HepG2 (cell line): ENCODE measurements around the gene SEMA3G. TPM values are rescaled to one million over a fixed set of nuclear protein-coding genes. Genes with fewer than 3 reads are reported as not detected.

ENCODE experiments used
- ATAC-seq: fragments of 200-7000 bp; cut with Tn5 transposase; 3 replicates; pipeline ENCODE4 v1.9.1; 2020; ENCODE audit warnings: mild to moderate bottlenecking, moderate library complexity
- BruUV-seq: library from RNA; stranded (reverse); fragments of 400-500 nt; replicated peaks from 2 replicates; lab custom pipeline; 2021; lab: Mats Ljungman, UMichigan
- CTCF ChIA-PET: fragments of 300-600 bp; formaldehyde crosslinking; extraction: SDS; loops from one replicate; lab custom pipeline; 2021; ENCODE audit warnings: low total read pairs, inconsistent platforms, low intra/inter-chr PET ratio; lab: Yijun Ruan, JAX
- POLR2A ChIA-PET: fragments of 350-600 bp; sonication (Branson Sonifier 250); formaldehyde crosslinking; loops from one replicate; lab custom pipeline; 2020; ENCODE audit warnings: antibody characterized with exemption, inconsistent platforms; lab: Yijun Ruan, JAX
- DNase-seq: peaks from one replicate; pipeline ENCODE4 v3.0.0-alpha.2; 2015; ENCODE audit warnings: low spot score
- FAIRE-seq: peaks from 3 replicates; lab custom pipeline; 2011; peaks lifted over from hg19 to GRCh38; lab: Jason Lieb, UNC
- H2AFZ ChIP-seq: one replicate; pipeline ENCODE4 v1.6.1; 2011; ENCODE audit warnings: low read length, inconsistent platforms
- H3K27ac ChIP-seq: fragments of 300-600 bp; 3 replicates; pipeline ENCODE4 v1.8.0; 2011; ENCODE audit warnings: mixed run types, mild to moderate bottlenecking, mixed read lengths, low read length, inconsistent platforms; ENCODE audit not compliant: insufficient read depth; ENCODE audit errors: extremely low read length
- H3K27me3 ChIP-seq, 2 experiments: fragments of 200-600 bp in 1 of 2; 2 replicates in 1 of 2; 3 replicates in 1 of 2; pipeline versions ENCODE4 v1.6.0 to v1.8.0; 2011; ENCODE audit warnings: low read length in 2 of 2, mild to moderate bottlenecking in 2 of 2, moderate library complexity in 2 of 2, inconsistent platforms in 1 of 2; ENCODE audit not compliant: insufficient read depth in 2 of 2, control insufficient read depth in 1 of 2
- H3K36me3 ChIP-seq, 2 experiments: fragments of 200-600 bp in 1 of 2; replicated peaks in 1 of 2; 2 replicates in 1 of 2; 3 replicates in 1 of 2; pipeline versions ENCODE4 v1.5.1 to v1.8.0; 2011; ENCODE audit warnings: low read length in 2 of 2, inconsistent platforms in 1 of 2; ENCODE audit not compliant: insufficient read depth in 2 of 2, control insufficient read depth in 1 of 2
- H3K4me1 ChIP-seq: 2 replicates; pipeline ENCODE4 v1.5.1; 2012; ENCODE audit warnings: low read length, inconsistent platforms; ENCODE audit not compliant: insufficient read depth
- H3K4me2 ChIP-seq: 2 replicates; pipeline ENCODE4 v1.6.0; 2011; ENCODE audit warnings: low read depth, low read length, inconsistent platforms
- H3K4me3 ChIP-seq, 3 experiments: fragments of 200-600 bp in 1 of 3; sonication (generic), shearing (Covaris generic) in 1 of 3; replicated peaks in 1 of 3; 2 replicates each; pipeline ENCODE4 v1.5.1; 2011 to 2016; ENCODE audit warnings: low read length in 3 of 3, inconsistent platforms in 2 of 3, low read depth in 2 of 3, mild to moderate bottlenecking in 2 of 3, control low read depth in 1 of 3, mixed read lengths in 1 of 3; ENCODE audit not compliant: insufficient read depth in 1 of 3
- H3K79me2 ChIP-seq: one replicate; pipeline ENCODE4 v1.6.1; 2011; ENCODE audit warnings: low read length, inconsistent platforms; ENCODE audit not compliant: insufficient read depth
- H3K9ac ChIP-seq: 2 replicates; pipeline ENCODE4 v1.6.0; 2011; ENCODE audit warnings: mild to moderate bottlenecking, low read depth, low read length, inconsistent platforms; ENCODE audit not compliant: insufficient read depth
- H3K9me3 ChIP-seq: 2 replicates; pipeline ENCODE4 v1.5.1; 2012; ENCODE audit warnings: mild to moderate bottlenecking, low read length
- H4K20me1 ChIP-seq: 2 replicates; pipeline ENCODE4 v1.6.0; 2011; ENCODE audit warnings: inconsistent platforms, mild to moderate bottlenecking, low read length, moderate library complexity; ENCODE audit not compliant: insufficient read depth
- AHR ChIP-seq: IDR thresholded peaks from 2 replicates; pipeline ENCODE4 v1.6.1; 2018; ENCODE audit warnings: missing genetic modification reagents, missing compliant biosample characterization
- CREM ChIP-seq, 2 experiments: sonication (generic) in 1 of 2; formaldehyde crosslinking in 1 of 2; IDR thresholded peaks; 2 replicates each; pipeline versions ENCODE4 v1.4.0 to v1.6.1; 2016 to 2020; ENCODE audit warnings: antibody characterized with exemption in 1 of 2, mild to moderate bottlenecking in 1 of 2, missing genetic modification reagents in 1 of 2
- ERF ChIP-seq: IDR thresholded peaks from 2 replicates; pipeline ENCODE4 v1.6.1; 2018; ENCODE audit warnings: missing biosample characterization, missing genetic modification reagents
- FOXM1 ChIP-seq: sonication (generic); formaldehyde crosslinking; IDR thresholded peaks from 2 replicates; pipeline ENCODE4 v1.5.0; 2020; ENCODE audit warnings: missing genetic modification reagents
- KAT8 ChIP-seq: IDR thresholded peaks from 2 replicates; pipeline ENCODE4 v1.6.1; 2016; ENCODE audit warnings: missing genetic modification reagents, missing compliant biosample characterization
- KDM5A ChIP-seq: fragments of 200-600 bp; sonication (generic); IDR thresholded peaks from 2 replicates; pipeline ENCODE4 v1.7.0; 2018; ENCODE audit warnings: antibody characterized with exemption, mild to moderate bottlenecking, low read length, borderline replicate concordance
- MYNN ChIP-seq: sonication (generic); formaldehyde crosslinking; IDR thresholded peaks from 2 replicates; pipeline ENCODE4 v1.4.0; 2020; ENCODE audit warnings: mild to moderate bottlenecking, low read depth, missing genetic modification reagents
- NFE2L2 ChIP-seq: fragments of 150-350 bp; IDR thresholded peaks from 2 replicates; pipeline ENCODE4 v1.6.1; 2014; ENCODE audit warnings: low read length
- NKX3-1 ChIP-seq: sonication (generic); formaldehyde crosslinking; IDR thresholded peaks from 2 replicates; pipeline ENCODE4 v1.5.0; 2020; ENCODE audit warnings: missing genetic modification reagents
- TBL1XR1 ChIP-seq: fragments of 150-350 bp; IDR thresholded peaks from 2 replicates; pipeline ENCODE4 v1.6.1; 2014; ENCODE audit warnings: borderline replicate concordance, low read length; ENCODE audit not compliant: partially characterized antibody
- ZEB1 ChIP-seq: IDR thresholded peaks from 2 replicates; pipeline ENCODE4 v1.6.1; 2012; ENCODE audit warnings: mild to moderate bottlenecking, low read depth, inconsistent platforms; ENCODE audit not compliant: insufficient replicate concordance
- WGBS: methylation state at CpG from one replicate; pipeline ENCODE4 v1.1.6; 2017; ENCODE audit warnings: low lambda C conversion rate; 5-methylcytosine and 5-hydroxymethylcytosine counted together
- in situ Hi-C: cut with HindIII; loops from 2 replicates; pipeline ENCODE4 v1.10.0; 2017; ENCODE audit warnings: low pct_unique_long_range_greater_than_20kb; ENCODE audit not compliant: extremely low pct_ligation_motif_present
- intact Hi-C: fragments of 100-400 bp; cut with micrococcal nuclease; formaldehyde crosslinking; loops from one replicate; pipeline ENCODE4 v1.10.0; 2022; ENCODE audit not compliant: unreplicated experiment
- polyA plus RNA-seq, 8 experiments: library from polyadenylated mRNA; depleted of rRNA in 3 of 8; stranded (reverse) in 7 of 8; unstranded in 1 of 8; fragments of >200 nt; fragmentation: Illumina TruSeq in 4 of 8; extraction: Trizol in 4 of 8; gene quantifications; 2 replicates each; pipeline versions ENCODE4 v1.2.1 to v1.2.3, GENCODE V29; 2011 to 2016; ENCODE audit warnings: low read depth in 4 of 8, missing spikeins in 1 of 8, mixed read lengths in 1 of 8; ENCODE audit not compliant: insufficient read depth in 1 of 8
- total RNA-seq, 5 experiments: library from RNA; depleted of rRNA; stranded (reverse); fragments of >200 nt; fragmentation: Illumina TruSeq; extraction: Trizol; gene quantifications; 2 replicates each; pipeline ENCODE4 v1.2.3, GENCODE V29; 2016; ENCODE audit warnings: low read depth in 1 of 5
- TF ChIP-seq, protein P1 (sequence below): sonication (generic); formaldehyde crosslinking; IDR thresholded peaks from 2 replicates; pipeline ENCODE4 v1.8.1; 2023; ENCODE audit warnings: mild to moderate bottlenecking, missing genetic modification reagents
- TF ChIP-seq, protein P2 (sequence below): IDR thresholded peaks from 2 replicates; pipeline ENCODE4 v1.6.1; 2016
- TF ChIP-seq, protein P3 (sequence below): sonication (generic); formaldehyde crosslinking; IDR thresholded peaks from 2 replicates; pipeline ENCODE4 v1.4.0; 2020; ENCODE audit warnings: mild to moderate bottlenecking, missing genetic modification reagents, borderline replicate concordance

Gene SEMA3G
- total and polyA plus RNA-seq, 2 of the 13 experiments (the other 11 are each of a cell fraction or from before 2014, with no cell fraction given): 6.1 to 8.3 TPM

DNA sequence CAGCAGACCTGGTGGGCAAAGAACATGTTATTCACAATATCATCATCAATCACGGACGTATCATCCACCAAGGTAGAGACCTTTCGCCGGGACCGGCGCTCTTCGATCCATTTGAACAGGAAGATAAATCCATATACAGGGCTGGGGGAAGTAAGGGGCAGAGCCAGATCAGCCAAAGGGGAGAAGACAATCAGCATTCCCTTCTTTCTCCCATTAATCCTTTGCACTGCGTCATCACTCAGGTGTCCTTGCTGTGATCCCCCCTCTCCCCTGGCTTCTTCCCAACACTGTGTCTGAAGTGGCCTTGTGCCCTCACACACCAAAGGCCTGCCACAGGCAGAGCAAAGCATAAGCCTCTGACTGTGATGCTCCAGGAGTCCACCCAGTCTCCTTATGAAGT is 36.4 kb downstream of the SEMA3G start:
- Histone ChIP-seq H2AFZ (no peak overlapping the region), H3K4me3 (peak overlapping the region in 2 of 3 experiments; percentile 93 to 94; a peak in 2 of 6 replicates), H3K27me3 (peaks cover 0 to 8% of the 10 kb centered on the region in 2 experiments; a peak in 1 of 5 replicates), H3K79me2 (peaks cover 26% of the 10 kb centered on the region), H3K36me3 (peaks cover 27 to 48% of the 10 kb centered on the region in 2 experiments), H3K4me1 (peaks cover 32% of the 10 kb centered on the region), H3K4me2 (peak overlapping the region; percentile 95), H3K9me3 (no peaks in the 10 kb centered on the region), H3K27ac (no peak overlapping the region), H4K20me1 (no peaks in the 10 kb centered on the region), H3K9ac (peak overlapping the region; percentile 96)
- CTCF ChIA-PET: no interaction called here
- in situ Hi-C loops: no loop called here
- intact Hi-C loops: no loop called here
- DNase-seq: no peak
- TF ChIP-seq, protein P1, sequence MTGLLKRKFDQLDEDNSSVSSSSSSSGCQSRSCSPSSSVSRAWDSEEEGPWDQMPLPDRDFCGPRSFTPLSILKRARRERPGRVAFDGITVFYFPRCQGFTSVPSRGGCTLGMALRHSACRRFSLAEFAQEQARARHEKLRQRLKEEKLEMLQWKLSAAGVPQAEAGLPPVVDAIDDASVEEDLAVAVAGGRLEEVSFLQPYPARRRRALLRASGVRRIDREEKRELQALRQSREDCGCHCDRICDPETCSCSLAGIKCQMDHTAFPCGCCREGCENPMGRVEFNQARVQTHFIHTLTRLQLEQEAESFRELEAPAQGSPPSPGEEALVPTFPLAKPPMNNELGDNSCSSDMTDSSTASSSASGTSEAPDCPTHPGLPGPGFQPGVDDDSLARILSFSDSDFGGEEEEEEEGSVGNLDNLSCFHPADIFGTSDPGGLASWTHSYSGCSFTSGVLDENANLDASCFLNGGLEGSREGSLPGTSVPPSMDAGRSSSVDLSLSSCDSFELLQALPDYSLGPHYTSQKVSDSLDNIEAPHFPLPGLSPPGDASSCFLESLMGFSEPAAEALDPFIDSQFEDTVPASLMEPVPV: no peak
- TF ChIP-seq, protein P2, sequence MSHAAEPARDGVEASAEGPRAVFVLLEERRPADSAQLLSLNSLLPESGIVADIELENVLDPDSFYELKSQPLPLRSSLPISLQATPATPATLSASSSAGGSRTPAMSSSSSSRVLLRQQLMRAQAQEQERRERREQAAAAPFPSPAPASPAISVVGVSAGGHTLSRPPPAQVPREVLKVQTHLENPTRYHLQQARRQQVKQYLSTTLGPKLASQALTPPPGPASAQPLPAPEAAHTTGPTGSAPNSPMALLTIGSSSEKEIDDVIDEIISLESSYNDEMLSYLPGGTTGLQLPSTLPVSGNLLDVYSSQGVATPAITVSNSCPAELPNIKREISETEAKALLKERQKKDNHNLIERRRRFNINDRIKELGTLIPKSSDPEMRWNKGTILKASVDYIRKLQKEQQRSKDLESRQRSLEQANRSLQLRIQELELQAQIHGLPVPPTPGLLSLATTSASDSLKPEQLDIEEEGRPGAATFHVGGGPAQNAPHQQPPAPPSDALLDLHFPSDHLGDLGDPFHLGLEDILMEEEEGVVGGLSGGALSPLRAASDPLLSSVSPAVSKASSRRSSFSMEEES (CRISPR knock-in tag): no peak
- POLR2A ChIA-PET: no interaction called here
- WGBS: 96% methylated on average over 8 of the region's 8 CpGs
- no peak for ATAC-seq
- no TSS peak for BruUV-seq
- no peak for FAIRE-seq

DNA sequence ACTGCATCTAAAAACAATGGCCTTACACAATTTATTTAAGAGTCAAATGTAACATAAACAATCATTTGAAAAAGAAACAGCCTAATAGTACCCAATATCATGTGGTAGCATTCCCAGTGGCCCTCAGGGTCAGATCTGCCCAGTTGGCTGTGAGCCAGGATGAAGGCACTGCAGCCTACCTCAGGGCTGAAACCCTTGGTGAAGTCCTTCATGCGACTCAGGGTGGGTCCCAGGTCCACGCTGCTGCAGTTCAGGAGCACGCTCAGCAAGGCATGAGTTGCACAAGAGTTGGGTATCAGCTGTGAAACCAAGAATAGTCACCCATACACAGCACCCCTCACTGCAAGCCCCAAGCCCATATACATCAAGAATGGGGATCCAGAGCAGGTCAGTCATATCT is 37.1 kb downstream of the SEMA3G start:
- intact Hi-C loops: no loop called here
- BruUV-seq: no TSS peak
- peaks cover 0 to 8% of the 10 kb centered on the region in 2 experiments; a peak in 1 of 5 replicates for H3K27me3 ChIP-seq
- no peak for TF ChIP-seq NFE2L2
- no peak for TF ChIP-seq NKX3-1 (CRISPR knock-in tag)
- no peak for TF ChIP-seq KDM5A
- TF ChIP-seq ERF: no peak
- no peak for TF ChIP-seq MYNN (CRISPR knock-in tag)
- TF ChIP-seq, protein P3, sequence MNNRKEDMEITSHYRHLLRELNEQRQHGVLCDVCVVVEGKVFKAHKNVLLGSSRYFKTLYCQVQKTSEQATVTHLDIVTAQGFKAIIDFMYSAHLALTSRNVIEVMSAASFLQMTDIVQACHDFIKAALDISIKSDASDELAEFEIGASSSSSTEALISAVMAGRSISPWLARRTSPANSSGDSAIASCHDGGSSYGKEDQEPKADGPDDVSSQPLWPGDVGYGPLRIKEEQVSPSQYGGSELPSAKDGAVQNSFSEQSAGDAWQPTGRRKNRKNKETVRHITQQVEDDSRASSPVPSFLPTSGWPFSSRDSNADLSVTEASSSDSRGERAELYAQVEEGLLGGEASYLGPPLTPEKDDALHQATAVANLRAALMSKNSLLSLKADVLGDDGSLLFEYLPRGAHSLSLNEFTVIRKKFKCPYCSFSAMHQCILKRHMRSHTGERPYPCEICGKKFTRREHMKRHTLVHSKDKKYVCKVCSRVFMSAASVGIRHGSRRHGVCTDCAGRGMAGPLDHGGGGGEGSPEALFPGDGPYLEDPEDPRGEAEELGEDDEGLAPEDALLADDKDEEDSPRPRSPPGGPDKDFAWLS (CRISPR knock-in tag): no peak
- TF ChIP-seq ZEB1: no peak
- TF ChIP-seq CREM (IDR thresholded peaks at IDR 0.05): no peak
- no peak for TF ChIP-seq CREM (CRISPR knock-in tag; IDR thresholded peaks at IDR 0.05)
- TF ChIP-seq AHR (CRISPR knock-in tag): no peak
- TF ChIP-seq TBL1XR1: no peak
- no peak for TF ChIP-seq FOXM1
- TF ChIP-seq KAT8 (CRISPR knock-in tag): no peak

More for the DNA sequence above, 37.1 kb downstream of the SEMA3G start:
- CTCF ChIA-PET: no interaction called here
- POLR2A ChIA-PET: no interaction called here
- WGBS: no CpG with 5 or more reads among the region's 3 CpGs
- Histone ChIP-seq H3K36me3 (peaks cover 27 to 55% of the 10 kb centered on the region in 2 experiments), H3K4me3 (no peak overlapping the region), H3K9ac (no peak overlapping the region), H4K20me1 (no peaks in the 10 kb centered on the region), H3K27ac (no peak overlapping the region), H3K4me2 (no peak overlapping the region), H3K79me2 (peaks cover 26% of the 10 kb centered on the region), H3K9me3 (no peaks in the 10 kb centered on the region), H3K4me1 (peaks cover 30% of the 10 kb centered on the region), H2AFZ (no peak overlapping the region)
- in situ Hi-C loops: no loop called here
- FAIRE-seq (no peak), ATAC-seq (no peak), DNase-seq (no peak)
